AG04449 (cell line): ENCODE data around the gene EFNA2.
"Not testable (repeated sequence)": the region's sequence is repeated elsewhere in the genome, so short reads cannot be mapped to it uniquely, and the experiment has no call there.

Experiments
- CTCF ChIA-PET: fragments of 350-600 bp; formaldehyde crosslinking; extraction: SDS; loops from one replicate; lab custom pipeline; 2021; ENCODE audit warnings: antibody characterized with exemption; lab: Yijun Ruan, JAX
- POLR2A ChIA-PET: fragments of 400-600, 350-600 bp; formaldehyde crosslinking; extraction: SDS; loops from one replicate; lab custom pipeline; 2020; ENCODE audit warnings: antibody characterized with exemption, inconsistent platforms; lab: Yijun Ruan, JAX
- DNase-seq: peaks from one replicate; pipeline ENCODE4 v3.0.0-alpha.2; 2010; ENCODE audit warnings: low read depth, low spot score
- H3K4me3 ChIP-seq: 2 replicates; pipeline ENCODE4 v1.5.1; 2011; ENCODE audit warnings: low read depth, mild to moderate bottlenecking, control low read depth, low read length
- CTCF ChIP-seq: IDR thresholded peaks from one replicate; pipeline ENCODE4 v1.5.1; 2011; ENCODE audit warnings: mild to moderate bottlenecking, moderate library complexity, low read length, control low read depth, inconsistent platforms; ENCODE audit not compliant: insufficient read depth; ENCODE audit errors: missing control alignments

The EFNA2 gene

GRCh38 chr19:1243768-1244692, 41.6 kb upstream of the EFNA2 start:
- DNase-seq: no peak

GRCh38 chr19:1244693-1245451, 40.8 kb upstream of the EFNA2 start:
- TF ChIP-seq CTCF: no peak

More at GRCh38 chr19:1243768-1244692, 41.6 kb upstream of the EFNA2 start:
- CTCF ChIA-PET: interaction anchor here (0.6 to 9.7 kb wide), 49 partner anchors 8 to 320 kb away, joined by 3 to 626 read pairs (median 4); partner anchors contain the start of genes CIRBP, CNN2, FAM174C and NDUFS7
- H3K4me3 ChIP-seq: no peak overlapping the region
- POLR2A ChIA-PET: interaction anchor here (0.6 to 3.0 kb wide), 12 partner anchors 9 to 228 kb away, joined by 3 to 96 read pairs (median 6); partner anchors contain the start of genes CIRBP and FAM174C
- peak; percentile 96 for TF ChIP-seq CTCF

GRCh38 chr19:1245494-1246264, 40.0 kb upstream of the EFNA2 start:
- TF ChIP-seq CTCF: no peak
- no peak for DNase-seq
- POLR2A ChIA-PET: interaction anchor here (1.1 to 3.0 kb wide), 5 partner anchors 19 to 24 kb away, joined by 4 to 96 read pairs (median 15); partner anchors contain the start of gene CIRBP
- H3K4me3 ChIP-seq: no peak overlapping the region
- CTCF ChIA-PET: interaction anchor here (1.5 to 9.7 kb wide), 3 partner anchors 19 to 137 kb away, joined by 5 to 626 read pairs (median 46); partner anchors contain the start of genes CIRBP and NDUFS7

More at GRCh38 chr19:1244693-1245451, 40.8 kb upstream of the EFNA2 start:
- DNase-seq: no peak
- no peak overlapping the region; the same call in 1 of the 2 replicates for H3K4me3 ChIP-seq
- POLR2A ChIA-PET: interaction anchor here (0.6 to 3.0 kb wide), 13 partner anchors 8 to 228 kb away, joined by 3 to 96 read pairs (median 6); partner anchors contain the start of genes CIRBP and FAM174C
- CTCF ChIA-PET: interaction anchor here (0.6 to 9.7 kb wide), 41 partner anchors 8 to 321 kb away, joined by 3 to 626 read pairs (median 5); partner anchors contain the start of genes CIRBP, CNN2, FAM174C and NDUFS7

GRCh38 chr19:1246265-1247087, 39.2 kb upstream of the EFNA2 start:
- ChIA-PET CTCF (interaction anchor here (9.7 kb wide), 1 partner anchor 18 kb away, joined by 626 read pairs; the partner anchor contains the start of gene CIRBP), POLR2A (interaction anchor here (1.1 to 1.3 kb wide), 3 partner anchors 18 to 23 kb away, joined by 4 to 15 read pairs (median 5); partner anchors contain the start of gene CIRBP)
- H3K4me3 ChIP-seq, DNase-seq: not testable (repeated sequence)

- peak overlapping the region; percentile 76 for H3K4me3 ChIP-seq
- POLR2A ChIA-PET: no interaction called here
- TF ChIP-seq CTCF: no peak
- CTCF ChIA-PET: interaction anchor here (9.7 kb wide), 1 partner anchor 17 kb away, joined by 626 read pairs; the partner anchor contains the start of gene CIRBP
- DNase-seq: no peak
Observed at GRCh38 chr19:1247748-1248138, 37.9 kb upstream of the EFNA2 start.
